IPS DF 19.7 (cell line): ENCODE data around the gene NOL6.
"Not testable (repeated sequence)": the region's sequence is repeated elsewhere in the genome, so short reads cannot be mapped to it uniquely, and the experiment has no call there.

Source experiments
- DNase-seq: peaks from one replicate; pipeline ENCODE4 v3.0.0-alpha.2; 2013; ENCODE audit warnings: low read depth, low spot score

The NOL6 gene

DNA sequence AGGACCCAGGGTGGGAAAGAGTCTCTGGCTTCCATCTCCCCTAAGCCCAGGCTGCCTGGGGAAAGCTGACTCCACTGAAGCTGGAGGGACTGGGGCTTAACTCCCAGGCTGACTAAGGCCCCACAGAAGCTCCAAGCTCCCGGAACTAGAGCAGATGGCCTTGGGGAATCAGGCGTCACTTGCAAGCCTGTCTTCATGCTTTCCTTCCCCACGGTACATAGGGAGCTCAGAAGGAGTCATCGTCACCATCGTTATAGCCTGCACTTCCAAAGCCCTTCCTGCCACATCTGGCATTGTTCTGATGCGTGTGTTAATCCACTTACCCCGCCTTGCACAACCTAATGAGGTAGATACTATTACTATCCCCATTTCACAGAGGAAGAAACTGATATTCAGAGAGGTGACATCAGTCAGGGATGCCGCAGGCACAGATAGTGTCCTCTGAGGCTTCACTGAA, 37.9 kb downstream of the NOL6 start:
- no peak for DNase-seq

DNA sequence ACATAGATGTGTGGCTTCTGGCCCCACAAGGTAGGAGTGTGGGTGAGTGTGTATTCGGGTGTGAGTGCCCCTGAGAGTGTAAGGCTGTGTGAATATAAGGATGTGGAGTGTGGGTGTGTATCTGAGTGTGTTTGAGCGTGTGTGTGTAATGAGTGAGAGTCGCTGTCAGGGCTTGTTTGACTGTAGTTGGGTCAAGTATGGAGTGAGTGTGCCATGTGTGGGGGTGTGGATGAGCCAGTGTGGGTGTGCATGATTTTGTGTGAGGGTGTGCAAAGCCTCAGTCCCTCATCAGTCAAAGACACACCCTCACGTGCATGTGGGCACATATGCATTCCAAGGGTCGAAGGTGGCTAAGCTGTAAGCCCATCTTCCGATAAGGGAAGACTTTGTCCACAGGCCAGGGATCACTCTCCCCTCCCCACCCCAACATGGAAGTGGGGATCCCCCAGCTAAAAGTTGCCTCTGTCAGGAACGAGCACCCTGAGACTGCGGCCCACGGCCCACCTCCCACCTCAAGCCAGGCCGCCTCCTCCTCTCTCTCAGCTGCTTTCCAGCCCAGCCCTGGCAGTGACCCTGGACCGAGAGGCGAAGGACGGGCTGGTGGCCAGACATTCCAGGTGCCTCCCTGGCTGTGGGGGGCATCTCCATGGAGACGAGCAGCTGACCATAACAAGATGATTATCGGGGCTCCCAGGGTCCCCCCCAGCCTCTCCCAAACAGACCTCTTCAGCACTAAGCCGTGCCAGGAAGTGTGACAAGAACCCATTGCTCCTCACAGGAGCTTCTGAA, 39.2 kb downstream of the NOL6 start:
- DNase-seq: no peak

DNA sequence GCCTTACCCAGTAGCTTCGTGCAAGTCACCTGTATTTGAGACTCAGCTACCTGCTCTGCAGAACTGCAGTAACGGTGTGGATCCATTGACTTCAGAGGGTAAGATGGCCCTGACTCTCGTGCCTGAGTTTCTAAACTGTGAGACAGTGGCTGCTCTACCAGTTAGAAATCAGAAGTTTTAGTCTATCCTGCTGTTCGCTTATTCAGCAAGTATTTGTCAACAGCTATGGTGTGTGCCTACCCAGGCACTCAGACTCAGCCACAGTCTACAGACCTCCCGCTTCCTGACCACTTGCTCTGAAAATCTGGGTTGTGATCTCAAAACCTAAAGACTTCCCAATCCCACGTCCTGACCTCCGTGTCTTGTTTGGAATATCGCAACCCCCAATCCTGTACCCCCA, 39.9 kb downstream of the NOL6 start:
- DNase-seq: no peak

- no peak for DNase-seq
Measured at GRCh38 chr9:33431420-33431819, 42.3 kb downstream of the NOL6 start.

DNA sequence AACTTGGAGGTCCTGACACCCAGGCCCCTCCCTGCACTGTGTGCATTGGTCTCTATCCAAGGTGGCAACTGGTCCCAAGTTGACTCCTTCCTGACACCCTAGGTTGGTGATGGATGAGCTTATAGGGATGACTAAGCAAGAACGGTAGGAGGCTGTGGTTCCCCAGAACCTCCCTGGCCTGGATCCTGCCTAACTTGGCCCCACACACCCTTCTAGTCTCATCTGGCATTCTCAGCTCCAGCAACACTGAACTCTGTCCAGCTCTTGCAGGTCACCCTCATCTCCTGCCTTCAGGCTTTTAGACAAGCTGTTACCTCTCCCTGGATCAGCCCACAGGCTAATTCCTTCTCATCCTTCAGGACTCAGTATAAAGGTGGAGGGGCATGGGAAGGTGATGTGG, 42.8 kb downstream of the NOL6 start:
- DNase-seq: no peak

GRCh38 chr9:33429256-33429985, 44.3 kb downstream of the NOL6 start:
- no peak for DNase-seq

GRCh38 chr9:33426843-33427293, 46.9 kb downstream of the NOL6 start:
- DNase-seq: no peak

DNA sequence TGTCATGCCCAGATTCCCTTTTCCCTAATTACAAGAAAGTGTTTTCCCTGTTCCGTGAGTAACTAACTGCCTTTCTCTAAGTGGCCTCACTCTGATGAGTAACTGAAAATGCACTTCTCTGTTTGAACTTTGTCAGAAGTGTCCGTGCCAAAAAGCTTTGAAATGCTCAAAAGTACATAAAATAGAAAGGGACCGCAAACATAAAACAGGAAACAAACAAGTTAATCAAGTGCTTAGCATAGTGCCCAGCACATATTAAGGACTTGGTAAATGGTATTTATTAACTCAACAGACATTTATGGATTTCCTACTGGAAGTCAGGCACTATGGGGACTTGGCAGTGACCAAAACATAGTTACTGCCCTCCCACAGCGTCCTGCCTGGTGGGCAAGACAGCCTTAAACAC, 48.6 kb downstream of the NOL6 start:
- DNase-seq: no peak

- not testable (repeated sequence) for DNase-seq
Measured at GRCh38 chr9:33424492-33424891, 49.2 kb downstream of the NOL6 start.

DNA sequence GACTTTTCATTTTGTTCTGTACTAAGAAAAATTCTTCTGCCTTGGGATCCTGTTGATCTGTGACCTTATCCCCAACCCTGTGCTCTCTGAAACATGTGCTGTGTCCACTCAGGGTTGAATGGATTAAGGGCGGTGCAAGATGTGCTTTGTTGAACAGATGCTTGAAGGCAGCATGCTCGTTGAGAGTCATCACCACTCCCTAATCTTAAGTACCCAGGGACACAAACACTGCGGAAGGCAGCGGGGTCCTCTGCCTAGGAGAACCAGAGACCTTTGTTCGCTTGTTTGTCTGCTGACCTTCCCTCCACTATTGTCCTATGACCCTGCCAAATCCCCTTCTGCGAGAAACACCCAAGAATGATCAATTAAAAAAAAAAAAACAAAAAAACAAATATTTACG, 49.7 kb downstream of the NOL6 start:
- not testable (repeated sequence) for DNase-seq

GRCh38 chr9:33419708-33420303, 53.9 kb downstream of the NOL6 start:
- DNase-seq: no peak

DNA sequence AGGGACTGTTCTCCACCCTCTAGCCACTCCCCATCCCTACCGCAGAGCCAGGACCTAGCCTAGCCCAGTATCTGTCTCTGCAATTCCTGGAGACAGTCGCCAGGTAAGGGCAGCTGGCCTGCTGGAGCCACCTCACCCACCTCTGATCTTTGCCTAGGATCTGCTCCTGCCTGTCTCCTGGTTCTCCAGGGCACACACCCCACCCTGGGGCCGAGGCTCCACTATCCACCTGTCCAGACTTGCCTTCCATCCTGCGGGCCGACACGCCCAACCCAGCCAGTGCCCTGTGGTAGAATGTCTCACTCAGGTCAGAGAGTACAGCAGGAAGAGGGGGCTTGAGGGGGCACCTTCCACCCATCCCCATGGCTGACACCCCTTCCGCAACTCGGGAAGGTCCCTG, 55.6 kb downstream of the NOL6 start:
- no peak for DNase-seq

DNA sequence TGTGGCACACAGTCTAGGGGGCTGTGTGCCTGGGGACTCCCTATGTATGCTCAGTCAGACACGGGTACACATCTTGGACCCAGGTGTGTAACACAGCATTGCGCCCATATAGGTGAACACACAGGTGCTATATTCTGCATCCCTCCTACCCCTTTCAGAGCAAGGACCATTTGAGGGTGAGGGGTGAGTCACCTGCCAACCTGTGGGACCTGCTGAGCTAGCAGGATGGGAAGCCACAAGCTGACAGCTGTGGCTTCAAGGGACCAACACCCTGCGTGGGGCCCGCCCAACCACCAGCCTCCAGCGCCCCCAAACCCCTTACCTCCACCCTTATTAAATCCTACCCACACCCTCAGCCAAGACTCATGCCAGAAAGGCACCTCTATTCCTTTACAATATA, 56.7 kb downstream of the NOL6 start:
- DNase-seq: no peak

DNA sequence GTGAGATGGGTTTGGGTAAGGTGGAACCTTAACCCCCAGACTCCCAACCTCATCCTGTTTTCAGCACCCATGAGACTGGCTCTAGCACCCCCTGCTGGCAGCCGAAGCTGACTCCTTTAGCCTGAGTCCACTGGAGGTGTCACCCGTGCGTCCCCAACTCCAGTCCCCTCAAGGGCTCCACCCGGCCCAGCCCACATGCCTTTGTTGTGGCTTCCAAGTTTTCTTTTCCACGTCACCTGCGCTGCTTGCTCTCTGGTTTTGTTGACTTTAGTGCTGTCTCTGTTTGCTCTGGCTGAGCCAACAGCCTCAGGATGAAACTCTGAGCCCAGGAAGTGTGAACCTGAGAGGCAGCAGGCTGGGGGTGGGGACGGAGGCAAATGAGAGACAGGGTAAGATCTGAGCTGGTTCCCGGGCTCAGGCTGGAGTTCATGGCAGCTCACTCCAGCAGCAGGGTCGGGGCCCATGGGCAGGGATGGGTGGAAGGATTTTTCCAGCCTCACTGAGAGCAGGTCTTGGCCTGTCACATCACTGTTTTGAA, 58.2 kb downstream of the NOL6 start:
- DNase-seq: peak; percentile 52

DNA sequence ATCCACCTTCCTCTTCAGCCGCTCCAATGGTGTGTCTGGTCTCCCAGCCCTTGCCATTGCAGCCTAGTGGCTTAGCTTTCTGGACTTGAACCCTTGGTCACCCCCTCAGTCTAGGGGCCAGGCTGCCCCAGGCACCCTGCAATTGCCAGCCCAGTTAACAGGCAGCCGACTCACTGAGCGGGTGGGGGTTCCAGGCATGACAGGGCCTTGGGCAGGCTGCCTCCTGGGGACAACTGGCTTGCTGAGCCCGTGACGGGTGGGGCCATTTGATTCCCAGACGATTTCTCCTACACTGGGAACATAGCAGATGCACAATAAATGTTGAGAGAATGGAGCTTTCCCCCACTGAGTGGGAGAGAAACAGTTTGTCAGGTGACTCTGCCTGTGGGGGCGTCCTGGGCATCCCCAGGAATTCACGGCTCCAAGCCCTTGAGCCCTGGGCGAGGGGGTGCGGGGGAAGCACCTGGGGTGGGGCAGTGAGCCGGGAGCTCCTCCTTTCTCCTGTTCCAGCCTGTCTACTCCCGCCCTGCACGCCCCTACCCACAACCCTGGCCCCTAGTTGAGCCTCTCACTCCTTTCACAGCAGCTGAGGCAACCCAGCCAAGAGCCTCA, 58.7 kb downstream of the NOL6 start:
- no peak for DNase-seq

DNA sequence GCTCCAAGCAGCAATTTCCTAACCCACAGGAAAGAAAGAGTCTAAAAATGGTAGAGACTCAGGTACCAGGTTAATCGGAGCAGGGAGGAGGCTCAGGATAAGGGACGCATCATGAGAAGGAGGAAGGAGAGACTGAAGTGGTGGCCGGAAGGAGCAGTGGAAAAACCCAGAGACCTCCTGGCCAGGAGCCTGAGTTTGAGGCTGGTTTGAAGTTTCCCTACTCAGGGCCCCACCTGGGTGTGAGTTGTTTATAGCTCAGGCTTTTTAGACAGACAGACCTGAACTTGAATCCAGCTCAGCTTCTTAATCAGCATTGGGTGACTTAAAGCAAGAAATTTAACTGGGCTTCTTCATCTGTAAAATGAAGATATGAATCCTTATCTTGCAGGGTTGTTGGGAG, 59.5 kb downstream of the NOL6 start:
- no peak for DNase-seq
